Measurements from ENCODE around the gene CACNA1C.

Gene CACNA1C

GRCh38 chr12:2171672-2172426, 119.1 kb downstream of the CACNA1C start:
- no peak for DNase-seq (ENCODE audit: low read depth)

DNA sequence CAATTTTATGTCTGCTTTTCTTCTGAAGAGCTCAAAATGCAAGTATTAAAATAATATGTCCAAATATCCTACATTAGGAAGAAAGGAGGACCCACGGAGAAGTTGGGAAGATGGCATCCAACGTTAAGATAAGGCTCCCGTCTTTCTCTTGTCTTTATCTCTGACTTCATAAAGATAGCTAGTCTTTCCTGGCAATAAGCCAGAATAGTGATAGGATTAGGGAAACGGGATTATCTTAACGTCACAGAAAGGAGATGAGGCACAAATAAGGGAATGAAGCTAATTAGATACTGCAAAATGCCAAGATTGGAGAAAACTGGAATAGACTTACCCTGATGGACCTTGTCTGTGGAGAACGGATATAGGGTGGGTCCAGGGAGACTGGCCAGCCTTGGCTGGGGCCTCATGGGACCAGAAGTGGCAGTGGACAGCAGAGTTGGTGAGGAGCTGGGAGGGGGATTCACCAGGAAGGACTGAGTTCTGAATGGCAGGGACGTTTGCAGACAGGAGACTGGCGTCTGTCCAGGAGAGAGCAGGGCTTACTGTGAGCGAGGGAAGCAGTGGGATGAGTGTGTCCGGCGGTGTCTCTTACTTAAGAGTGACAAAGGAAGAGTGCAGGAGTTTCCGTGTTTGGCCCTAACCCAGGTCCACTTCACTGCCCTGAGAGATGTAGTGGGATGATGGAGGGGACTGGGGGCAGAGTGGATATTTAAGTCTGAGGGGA, 119.9 kb downstream of the CACNA1C start:
- DNase-seq (ENCODE audit: low read depth): no peak

DNA sequence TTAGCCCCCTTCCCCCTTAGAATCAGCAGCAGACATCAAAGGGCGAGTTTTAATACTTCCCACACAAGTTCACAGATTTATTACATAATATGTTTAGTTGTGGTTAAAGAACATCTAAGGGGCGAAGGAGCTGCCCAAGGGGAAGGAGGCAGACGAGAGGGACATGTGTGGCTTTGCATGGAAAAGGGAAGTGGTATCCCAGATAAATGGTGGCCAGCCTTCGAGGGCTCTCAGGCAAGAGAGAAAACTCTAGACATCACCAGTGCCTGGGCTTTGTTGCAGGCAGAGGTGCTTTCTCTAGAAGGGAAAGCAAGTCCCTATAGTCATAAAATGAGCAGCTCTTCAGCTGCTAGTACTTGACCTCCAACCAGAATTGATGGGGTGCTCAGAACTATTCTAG, 121.2 kb downstream of the CACNA1C start:
- DNase-seq (ENCODE audit: low read depth): no peak

DNA sequence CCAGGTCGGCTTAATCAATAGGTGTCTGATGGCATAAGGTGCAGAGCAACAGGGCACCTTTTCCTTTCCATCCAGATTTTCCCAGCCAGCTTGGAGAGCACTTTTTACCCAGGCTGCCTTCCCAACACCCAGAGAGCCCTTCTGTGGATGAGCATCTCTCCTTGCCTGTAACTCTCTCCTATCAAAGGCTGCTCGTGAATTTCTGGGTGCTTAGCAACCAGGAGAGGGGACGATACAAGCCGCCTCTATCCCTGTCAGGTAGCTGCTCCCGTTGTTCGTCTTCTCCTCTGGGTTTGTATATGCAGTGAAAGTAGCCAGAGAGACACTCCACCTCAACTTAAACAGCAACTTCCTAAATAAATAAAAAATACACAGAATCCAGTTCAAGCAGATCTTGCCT, 124.2 kb downstream of the CACNA1C start:
- no peak for DNase-seq (ENCODE audit: low read depth)

DNA sequence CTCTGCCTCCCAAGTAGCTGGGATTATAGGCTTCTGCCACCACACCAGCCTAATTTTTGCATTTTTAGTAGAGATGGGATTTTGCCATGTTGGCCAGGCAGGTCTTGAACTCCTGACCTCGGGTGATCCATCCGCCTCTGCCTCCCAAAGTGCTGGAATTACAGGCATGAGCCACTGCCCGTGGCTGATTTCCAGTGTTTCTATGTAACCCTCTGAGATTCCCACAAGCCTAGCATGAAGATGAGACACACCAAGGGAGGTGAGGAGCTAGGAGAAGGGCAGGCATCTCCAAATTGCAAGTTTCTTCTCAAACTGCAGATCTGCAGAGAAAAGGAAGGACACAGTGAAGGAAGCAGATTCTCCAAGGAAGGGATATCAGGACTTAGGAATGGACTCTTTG, 125.0 kb downstream of the CACNA1C start:
- no peak for DNase-seq (ENCODE audit: low read depth)

DNA sequence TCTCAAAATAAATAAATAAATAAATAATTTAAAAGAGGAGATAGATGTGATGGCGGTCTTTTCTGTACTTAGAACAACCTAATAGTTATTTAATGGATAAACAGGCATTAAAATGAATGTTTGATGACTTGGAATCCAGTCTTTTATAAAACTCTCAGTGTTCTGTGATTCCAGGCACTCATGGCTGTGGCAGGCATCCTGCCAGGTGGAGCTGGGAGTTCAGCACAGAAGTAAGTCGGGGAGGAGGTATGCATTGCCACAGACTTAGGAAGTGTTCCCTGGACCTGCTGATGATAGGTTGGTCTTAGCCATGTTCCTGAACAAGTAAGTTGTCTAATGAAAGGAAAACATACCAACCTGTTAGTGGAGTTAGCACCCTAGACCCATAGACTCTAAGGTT, 126.3 kb downstream of the CACNA1C start:
- DNase-seq (ENCODE audit: low read depth): no peak

DNA sequence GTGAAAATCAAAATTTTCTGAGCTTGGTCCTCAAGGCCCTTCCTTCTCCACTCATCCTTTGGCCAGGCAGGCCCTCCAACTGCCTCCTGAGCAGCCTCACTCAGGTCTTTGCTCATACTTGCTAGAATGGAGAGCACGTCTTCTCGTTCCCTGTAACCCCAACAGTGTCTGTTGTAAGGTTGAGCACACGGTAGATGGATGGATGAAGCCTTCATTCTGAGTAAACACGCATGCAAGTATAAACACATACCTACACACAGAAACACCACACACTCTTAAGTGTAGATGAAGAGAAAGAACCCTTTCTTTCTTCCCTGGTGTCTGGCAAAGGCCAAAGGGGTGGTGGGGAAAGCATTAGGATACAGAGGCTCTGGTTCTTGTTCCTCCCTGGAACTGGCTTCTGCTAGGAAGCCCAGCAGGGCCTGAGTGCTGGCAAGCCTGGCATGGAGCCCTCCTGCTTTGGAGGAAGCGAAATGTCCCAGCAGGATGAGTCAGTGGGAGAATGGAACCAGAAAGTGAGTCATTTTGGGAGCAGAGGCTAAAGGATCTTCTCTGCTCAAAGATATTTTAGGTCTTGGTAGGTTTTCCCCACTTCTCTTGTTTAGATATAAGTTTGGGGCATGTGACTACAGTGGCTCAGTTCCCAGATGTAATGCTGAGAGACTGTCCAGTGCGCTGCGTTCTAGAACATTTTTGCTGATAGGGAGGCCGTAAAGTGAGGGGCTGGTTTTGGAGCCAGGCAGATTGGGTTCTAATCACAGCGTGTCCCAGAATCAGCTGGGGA, 127.4 kb downstream of the CACNA1C start:
- no peak for DNase-seq (ENCODE audit: low read depth)

- no peak for DNase-seq (ENCODE audit: low read depth)
Measured at GRCh38 chr12:2180737-2181082, 127.9 kb downstream of the CACNA1C start.

DNA sequence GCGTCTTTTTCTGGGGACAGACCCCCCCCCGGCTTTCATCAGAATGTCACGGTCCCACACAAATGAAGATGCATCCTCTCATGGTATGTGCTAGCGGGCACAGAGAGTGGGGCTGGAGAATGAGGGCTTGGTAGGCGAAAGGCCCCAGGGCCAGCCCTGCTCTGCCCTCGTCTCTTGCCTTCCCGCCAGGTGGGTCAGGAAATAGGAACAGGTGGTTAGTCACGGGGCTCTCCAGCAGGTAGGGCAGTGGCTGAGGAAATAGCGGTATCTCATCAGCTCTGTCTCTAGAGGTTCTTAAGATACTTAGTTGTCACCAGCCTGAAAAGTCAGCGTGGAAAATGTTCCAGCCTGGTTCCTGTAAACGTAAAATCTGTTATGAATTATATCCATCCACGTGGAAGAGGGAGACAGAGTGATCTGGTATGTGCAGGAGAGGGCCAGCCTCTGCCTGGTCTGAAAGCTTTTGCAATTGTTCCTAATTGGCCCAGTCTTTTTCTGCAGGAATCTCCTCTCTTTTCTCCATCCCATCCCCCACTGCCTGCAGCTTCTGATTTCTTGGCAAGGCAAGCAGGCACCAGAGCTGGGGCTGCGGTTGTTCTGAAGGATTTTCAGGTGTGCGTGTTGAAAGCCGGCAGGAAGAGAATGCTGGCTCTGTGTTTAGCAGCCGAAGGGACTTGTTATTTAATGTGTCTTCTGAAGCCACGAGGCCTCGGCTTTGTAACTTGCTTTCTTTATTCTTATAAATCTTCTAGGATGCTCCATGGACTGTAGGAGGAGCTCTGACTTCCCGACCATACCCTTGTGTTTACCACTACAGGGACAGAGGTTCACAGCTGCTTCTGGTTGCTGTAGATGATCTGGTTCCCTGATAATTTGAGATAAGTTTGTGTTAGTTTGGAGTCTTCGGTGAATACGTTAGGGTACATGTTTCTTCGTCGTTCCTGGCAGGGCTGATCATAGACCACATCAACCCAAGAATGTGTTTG, 131.1 kb downstream of the CACNA1C start:
- DNase-seq (ENCODE audit: low read depth): no peak

- no peak for DNase-seq (ENCODE audit: low read depth)
Measured at GRCh38 chr12:2185751-2186341, 133.1 kb downstream of the CACNA1C start.

GRCh38 chr12:2187195-2187945, 134.6 kb downstream of the CACNA1C start:
- no peak for DNase-seq (ENCODE audit: low read depth)

DNA sequence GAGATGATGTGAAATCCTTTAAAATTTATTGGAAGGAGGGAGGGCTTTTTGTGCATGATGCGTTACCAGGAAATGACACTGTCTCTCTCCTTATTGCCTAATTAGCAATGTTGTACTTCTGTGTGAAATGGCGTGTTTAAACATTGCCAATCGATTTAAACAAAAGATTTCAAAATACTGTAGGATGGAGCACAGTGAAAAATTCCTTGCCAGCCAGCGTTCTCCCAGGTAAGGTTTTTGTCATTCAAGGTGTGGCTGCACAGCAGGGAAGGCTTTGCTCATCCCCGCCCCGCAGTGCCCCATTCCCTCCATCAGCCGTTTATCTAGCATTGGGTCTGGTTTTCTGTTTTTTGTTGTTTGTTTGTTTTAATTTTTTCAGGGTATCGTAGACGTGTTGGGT, 137.3 kb downstream of the CACNA1C start:
- no peak for DNase-seq (ENCODE audit: low read depth)

DNA sequence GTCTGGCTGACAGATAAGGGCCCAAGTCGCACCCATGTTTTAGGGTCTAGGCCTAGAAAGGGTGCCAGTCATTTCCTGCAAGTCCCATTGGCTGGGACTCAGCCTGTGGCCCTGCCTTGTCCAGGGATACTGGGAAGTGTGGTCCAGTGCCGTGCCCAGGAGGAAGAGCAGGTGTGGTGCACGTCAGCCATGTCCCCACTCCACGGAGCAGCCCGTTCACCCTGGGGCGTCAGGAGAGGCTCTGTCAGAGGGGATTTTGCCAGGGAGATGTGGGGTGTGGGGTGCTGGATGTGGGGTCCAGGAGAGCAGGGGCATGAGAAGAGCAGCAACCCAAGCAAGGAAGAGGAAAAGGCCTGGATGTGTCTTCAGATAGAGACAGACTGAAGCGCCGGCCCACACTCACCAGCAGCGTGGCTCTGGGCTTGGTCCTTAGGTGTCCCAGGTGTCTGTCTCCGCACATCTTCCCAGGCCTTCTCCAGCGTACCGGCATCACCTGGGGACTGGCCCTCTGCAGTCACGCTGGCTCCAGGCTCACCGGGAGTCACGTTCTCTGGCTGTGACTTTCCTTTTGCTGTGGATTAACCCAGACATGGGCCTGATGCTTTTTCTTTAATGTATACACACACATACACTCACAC, 138.2 kb downstream of the CACNA1C start:
- DNase-seq (ENCODE audit: low read depth): no peak

DNA sequence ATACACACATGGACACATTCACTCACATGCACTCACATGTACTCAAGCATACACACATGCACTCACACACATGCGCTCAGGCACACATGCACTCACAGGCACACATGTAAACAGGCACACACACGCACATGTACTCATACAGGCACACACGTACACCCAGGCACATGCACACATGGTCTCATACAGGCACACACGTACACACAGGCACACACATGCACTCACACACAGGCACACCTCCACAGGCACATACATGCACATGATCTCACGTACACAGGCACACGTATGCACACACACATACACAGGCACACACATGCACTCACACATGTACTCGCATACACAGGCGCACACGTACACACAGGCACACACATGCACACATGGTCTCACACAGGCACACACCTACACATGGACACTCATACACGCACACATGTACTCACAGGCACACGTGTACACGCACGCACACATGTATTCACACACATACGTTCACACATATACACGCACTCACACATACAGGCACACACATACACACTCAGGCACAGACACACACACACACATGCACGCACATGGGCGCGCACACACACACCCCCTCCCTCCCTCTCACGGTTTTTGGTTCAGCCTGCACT, 138.9 kb downstream of the CACNA1C start:
- no peak for DNase-seq (ENCODE audit: low read depth)

GRCh38 chr12:2192231-2192630, 139.4 kb downstream of the CACNA1C start:
- no peak for DNase-seq (ENCODE audit: low read depth)

DNA sequence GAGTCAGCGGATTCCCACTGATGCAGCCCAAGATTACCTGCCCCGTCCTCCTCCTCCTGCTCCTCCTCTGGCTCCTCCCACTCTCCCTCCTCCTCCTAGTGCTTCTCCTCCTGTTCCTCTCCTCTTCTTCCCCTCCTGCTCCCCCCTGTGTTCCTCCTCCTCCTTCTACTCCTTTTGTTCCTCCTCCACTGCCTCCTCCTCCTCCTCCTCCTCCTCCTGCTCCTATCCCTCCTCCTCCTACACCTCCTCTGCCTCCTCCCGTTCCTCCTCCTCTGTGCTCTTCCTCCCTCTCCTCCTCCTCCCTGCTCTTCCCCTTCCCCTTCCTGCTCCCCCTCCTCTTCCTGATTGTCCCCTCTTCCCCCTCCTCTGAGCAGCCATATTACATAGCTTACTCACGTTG, 141.3 kb downstream of the CACNA1C start:
- no peak for DNase-seq (ENCODE audit: low read depth)

DNA sequence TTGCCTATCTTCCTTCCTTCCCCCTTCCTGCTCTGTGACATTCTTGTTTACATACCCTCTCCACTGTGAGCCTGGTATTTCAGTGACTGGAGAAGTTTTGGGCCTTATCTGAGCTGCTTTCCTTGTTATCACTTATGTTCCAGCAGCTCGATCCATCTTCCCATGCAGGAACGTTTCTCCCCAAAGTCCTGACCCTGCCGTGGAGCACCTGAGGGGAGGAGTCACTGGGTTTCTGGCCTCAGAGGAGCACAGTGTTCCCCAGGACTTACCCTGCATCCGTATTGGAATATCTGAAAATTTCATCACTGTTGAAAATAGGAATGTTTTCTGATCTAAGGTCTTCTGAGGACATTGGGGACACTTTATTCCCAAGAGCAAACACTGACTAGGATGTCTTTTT, 141.8 kb downstream of the CACNA1C start:
- no peak for DNase-seq (ENCODE audit: low read depth)

DNA sequence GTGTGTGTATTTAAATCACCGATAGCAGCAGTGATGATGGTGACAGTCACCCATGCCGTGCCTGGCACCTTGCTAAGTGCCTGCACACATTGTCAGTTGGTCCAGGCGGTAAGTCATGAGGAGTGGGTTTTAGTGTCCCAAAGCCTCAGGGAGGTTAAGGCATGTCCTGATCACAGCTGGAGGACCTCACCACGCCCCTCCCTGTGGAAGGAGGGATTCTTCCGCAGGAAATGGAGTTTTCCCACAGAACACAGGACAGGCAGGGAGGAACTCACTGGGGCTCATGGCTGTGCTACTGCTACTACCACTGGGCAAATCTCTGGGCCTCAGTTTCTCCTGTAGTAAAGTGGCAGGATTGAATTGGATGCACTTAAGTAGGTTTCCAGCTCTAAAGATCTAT, 142.3 kb downstream of the CACNA1C start:
- DNase-seq (ENCODE audit: low read depth): no peak

DNA sequence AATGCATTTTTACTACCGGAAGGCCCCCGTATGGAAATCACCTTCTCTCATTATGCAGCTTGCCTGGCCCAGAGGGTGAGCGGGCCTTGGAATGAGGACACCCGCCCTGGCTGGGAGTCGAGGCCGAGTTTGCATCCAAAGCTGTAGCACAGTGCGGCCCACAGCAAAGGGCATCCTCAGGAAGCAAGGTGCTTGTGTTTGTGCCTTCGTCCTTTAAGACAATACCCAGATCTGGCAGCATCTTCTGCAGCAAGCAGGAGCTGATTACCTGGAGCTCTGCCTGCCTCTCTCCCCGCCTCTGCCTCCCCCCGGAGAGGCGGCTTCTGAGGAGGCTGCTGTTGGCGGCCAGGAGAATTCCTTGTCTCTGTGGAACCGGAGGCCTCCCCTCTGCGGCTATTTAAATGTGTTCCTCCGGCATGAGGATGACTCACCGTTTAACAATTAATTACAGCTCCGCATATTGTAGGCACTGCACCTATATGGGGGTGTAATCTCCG, 145.3 kb downstream of the CACNA1C start:
- DNase-seq (ENCODE audit: low read depth): no peak

Measured in T follicular helper cell (primary cell).